GM19438 (cell line): Measurements from ENCODE around the gene INCA1.

ENCODE experiments used
- ATAC-seq: cut with Tn5 transposase; IDR thresholded peaks from one replicate; pipeline ENCODE4 v1.9.1; 2021; ENCODE audit warnings: low read depth; ENCODE audit not compliant: unreplicated experiment

INCA1 gene

DNA sequence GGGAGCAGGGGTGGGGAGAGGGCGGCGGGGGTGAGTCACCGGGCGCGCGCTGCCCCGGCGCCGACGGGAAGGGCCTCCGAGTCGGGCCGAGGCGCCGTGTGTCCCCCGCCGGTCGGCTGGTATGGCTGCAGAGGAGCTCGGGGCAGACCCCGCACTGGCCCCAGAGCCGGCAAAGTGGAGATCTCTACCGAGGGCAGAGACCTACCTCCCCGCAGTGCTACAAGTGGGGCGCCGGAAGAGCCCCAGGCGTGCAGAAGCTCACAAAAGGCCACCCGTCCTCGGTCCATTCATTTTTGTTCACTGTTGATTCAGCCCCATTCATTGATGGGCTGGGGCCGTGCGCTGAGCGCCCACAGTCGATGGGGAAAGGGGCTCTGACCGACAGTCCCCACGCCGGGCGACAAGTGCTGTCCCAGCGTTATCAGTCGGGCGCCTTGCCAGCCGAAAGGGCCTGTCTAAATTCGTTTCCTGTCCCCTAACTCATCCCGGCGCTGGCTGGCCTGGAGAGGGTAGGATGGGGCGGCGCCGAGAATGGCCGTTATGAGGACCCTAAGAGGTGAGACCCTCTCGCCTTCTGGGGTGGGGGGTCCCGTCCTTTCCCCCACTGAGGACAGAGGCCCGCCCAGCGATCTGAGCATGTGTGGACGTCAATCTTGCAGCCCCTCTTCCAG is 47.1 kb downstream of the INCA1 start:
- no peak for ATAC-seq

DNA sequence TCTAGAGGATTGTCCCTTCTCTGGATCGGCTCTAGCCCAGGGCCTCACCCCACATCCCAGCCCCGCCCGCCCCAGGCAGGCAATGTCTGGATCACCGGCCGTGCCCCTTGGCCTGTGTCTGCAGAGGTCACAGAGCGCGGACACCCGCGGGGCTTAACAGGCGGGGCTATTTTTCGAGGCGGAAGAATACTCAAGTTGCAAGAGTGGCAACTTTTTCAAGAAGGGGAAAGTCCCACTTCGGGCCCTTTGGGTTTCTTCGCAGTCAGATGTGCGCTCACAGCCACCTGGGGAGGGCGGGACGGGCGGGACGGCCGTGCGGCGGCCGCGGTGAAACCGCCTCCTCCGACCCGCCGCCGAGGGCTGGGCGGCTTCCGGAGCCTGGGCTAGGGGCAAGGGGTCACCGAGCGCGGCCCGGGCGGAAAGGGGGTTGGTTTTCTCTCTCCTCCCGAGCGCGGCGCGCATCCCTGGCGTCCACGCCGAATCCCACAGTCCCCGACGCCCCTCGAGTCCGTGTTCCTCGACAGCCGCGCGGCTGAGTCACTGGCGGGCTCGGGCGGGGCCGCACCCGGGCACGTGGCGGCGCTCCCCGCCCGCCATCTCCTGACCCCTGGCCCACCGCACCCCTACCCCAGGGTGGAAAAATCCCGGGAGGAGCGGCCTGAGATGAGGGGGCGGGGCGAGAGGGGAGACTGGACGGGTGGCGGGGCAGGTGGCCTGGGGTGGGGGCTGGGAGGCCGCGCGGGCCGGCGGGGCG is 47.8 kb downstream of the INCA1 start:
- ATAC-seq: peak; percentile 27

DNA sequence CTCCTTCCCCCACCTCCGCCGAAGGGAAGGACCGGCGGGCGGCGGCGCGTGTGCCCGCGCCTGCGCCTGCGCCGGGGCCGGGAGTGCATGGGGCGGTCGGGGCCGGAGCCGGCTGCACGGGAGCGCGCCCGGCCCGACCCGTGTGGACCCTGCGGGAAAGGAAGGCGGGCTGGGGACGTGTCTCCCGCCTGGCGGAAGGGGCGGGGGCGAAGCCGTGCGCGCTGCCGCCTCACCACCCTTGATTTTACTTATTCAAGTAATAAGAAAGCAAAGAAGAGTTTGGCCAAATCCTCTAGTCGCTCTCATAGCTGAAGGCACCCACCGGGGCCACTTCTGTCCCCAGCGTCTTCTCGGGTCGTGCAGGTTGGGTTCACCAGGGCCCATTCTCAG is 48.4 kb downstream of the INCA1 start:
- peak; percentile 35 for ATAC-seq

DNA sequence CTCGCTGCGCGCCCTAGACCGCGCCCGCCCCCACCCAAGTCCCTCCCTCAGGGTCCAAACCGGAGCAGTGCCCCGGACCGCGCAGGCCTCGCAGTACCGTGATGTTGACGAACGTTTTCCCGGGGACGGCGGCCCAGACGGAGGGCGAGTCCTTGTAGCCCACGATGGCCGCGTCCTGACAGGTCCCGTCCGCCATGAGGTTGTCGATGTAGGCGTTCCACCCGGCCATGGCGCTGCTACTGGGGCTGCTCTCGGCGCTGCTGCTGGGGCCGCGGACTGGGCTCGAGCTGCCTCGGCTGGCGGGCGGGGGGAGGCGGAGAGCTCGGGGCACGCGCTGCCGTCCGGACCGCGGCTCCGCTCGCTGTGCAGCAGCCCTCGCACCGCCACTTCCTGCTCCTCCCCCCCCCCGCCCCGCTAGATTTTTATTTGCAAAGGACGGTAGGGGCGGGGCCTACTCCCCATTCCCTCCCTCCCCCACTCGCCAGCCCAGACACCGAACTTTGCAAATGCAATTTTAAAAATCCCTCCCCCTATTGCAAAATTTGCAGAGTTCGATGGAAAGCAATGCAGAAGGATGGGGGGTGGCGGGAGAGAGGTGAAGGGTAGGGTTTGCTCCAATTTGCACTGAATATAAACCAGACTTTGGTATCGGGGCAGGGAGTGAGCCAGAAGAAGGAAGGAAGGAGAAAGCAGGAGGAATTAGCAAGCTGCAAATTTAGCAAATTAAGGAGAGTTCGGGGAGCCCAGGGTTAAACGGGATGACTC is 49.0 kb downstream of the INCA1 start, which contains the start of gene PFN1:
Gene PFN1 (minus strand): TSS at position 365 of the 765 bp plus-strand sequence. CDS start 136 bp downstream, at position 229.
- ATAC-seq: no peak

DNA sequence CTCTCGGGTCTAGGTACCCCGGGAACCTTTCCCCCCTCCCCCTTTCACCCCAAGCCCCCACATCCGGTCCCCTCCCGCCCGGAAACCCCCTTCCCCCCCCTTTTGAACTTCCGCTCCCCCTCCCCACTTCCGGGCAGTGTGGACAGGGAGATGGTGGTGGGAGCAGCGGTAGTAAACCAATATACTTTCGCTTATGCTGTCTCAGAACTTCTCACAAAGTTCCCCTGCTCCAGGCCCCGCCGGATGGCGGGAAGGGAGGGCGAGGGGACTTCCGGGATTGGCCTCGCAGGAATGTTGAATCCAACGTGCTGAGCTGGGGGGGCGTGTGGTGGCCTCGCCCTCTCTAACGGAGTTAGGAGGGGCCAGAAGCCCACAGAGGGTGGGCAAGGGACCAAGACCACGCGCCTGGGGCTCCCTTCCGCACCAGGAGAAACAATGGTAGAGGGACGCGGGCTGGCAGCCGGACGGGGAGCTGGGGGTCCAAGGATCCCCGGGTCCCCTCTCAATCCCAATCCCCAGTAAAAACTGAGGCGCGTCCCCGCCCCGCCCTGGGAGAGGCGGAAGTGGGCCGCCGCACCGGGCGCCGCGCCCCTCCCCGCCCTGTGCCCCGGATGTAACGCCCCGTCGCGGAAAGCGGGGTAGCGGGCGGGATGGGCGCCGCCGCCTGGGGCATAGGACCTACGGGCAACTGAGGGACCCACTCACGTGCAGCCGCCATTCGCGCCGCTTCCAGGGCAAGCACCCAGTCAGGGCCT is 49.7 kb downstream of the INCA1 start:
- ATAC-seq: no peak

DNA sequence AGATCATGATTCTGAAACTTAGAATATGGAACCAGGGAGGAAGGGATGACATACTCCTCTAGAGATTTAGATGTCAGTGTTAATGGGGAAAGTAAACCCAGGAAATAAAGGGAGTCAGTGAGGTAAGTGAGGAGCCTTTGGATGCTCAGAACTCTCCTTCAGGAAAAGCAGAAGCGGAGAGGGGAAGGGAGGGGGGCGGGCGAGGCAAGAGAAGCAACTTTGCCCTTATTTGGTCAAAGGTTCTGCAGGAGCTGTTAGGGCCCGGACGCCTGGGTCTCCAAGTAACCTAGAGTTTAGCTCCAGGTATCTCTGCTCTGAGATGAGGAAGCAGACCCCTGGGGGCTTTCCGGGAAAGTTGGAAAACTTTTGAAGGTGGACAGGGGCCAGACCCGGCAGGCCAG is 50.3 kb downstream of the INCA1 start:
- no peak for ATAC-seq

DNA sequence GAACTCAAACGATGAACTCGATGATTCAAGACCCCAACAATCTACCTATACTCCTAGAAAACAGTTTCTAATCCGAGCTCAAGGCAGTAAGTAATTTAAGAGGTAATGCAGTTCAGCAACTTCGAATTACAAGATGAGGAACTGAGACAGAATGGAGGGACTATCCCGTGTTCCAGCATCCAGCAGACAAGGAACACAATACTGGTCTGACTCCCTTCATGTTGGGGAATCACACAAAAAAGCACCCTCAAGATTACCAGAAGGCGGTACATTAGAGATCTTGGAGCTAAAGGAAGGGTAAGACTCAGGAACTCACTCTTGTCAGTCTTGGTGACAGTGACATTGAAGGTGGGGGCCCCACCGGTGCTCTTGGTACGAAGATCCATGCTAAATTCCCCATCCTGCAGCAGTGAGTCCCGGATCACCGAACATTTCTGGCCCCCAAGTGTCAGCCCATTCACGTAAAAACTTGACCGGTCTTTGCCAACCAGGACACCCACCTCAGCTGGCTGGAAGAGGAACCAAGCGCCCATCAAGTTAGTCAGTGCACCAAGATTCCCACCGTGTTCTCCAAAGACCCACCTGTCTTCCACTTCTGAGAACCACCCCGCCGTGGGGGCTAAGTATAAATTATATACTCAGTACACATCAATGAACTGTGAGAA is 50.9 kb downstream of the INCA1 start:
- ATAC-seq: no peak

DNA sequence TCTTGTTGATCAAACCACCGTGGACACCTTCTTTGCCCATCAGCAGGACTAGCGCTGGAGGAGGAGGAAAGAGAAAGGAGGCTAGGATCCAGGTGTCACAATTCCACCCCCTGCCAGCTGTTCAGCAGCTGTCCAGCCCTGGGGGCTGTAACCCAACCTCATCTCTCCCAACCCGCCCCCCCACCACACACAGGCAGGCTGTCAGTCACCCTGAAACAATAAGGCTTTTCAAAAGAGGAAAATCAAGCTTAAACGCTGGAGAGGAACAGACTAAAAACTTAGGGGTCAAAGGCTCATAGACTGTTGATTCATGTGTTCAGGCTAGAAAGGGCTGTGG is 51.4 kb downstream of the INCA1 start:
- ATAC-seq: no peak

DNA sequence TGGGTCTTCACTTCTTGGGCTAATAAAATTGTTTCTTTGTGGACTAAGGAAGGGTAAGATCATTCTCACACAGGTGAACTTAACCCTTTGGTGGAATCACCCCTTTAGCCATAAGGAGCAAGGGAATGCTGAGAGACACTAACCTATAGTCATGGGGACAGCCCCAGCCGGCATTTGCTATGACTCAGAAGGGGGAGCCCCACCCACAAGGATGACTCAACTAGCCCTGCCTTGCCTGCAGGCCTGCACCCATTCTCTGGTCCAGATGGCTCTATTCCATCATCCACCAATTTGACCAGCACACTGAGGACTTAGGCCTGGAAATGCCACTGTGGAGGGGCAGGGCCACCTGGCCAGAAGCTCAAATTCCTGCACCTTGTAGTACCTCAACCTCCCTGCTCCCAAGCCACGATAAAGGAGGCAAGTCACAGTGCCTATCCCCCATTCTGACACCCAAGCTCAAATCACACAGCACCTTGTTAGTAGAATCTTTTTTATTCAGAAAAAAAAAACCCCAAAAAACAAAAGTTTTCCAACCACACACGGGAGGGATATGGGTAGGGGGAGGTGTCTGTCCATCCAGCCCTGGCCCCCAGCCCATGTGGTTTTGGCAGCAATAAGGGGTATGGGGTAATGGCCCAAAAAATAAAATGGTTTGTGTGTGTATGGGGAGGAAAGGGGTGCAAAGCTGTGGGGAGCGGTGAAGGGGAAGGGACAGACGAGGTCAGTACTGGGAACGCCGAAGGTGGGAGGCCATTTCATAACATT is 52.0 kb downstream of the INCA1 start:
- ATAC-seq: no peak

DNA sequence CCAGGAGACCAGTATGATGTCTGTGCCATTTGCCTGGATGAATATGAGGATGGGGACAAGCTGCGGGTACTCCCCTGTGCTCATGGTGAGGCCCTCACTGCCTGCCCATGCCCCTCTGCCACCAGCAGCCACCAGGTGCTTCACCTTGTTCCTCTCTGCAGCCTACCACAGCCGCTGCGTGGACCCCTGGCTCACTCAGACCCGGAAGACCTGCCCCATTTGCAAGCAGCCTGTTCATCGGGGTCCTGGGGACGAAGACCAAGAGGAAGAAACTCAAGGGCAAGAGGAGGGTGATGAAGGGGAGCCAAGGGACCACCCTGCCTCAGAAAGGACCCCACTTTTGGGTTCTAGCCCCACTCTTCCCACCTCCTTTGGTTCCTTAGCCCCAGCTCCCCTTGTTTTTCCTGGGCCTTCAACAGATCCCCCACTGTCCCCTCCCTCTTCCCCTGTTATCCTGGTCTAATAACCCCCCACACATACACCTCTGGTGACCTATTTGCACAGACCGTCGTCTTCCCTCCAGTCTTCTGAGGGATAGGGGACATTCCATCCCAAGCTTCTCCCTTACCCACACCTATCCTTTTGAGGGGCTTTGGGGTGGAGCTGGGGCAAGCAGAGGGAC is 52.7 kb downstream of the INCA1 start:
- no peak for ATAC-seq

DNA sequence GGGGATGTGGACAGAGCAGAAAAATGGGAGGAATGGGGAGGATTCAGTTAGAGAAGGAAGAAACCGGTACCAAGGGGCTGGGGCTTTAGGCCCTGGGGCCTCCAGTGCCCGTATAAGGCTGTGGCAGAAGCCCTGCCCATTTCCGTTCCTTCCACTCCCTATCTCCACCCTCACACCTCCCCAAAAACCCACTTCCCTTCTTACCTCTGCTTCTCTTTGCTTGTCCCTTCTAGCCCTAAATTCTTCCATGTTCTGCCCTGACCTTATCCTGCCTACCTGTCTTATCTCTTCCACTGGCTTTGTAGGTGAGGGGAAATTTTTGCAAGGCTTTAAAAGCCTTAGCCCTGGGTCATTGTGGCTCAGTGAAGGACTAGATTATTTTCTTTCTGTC is 53.2 kb downstream of the INCA1 start:
- ATAC-seq: no peak

DNA sequence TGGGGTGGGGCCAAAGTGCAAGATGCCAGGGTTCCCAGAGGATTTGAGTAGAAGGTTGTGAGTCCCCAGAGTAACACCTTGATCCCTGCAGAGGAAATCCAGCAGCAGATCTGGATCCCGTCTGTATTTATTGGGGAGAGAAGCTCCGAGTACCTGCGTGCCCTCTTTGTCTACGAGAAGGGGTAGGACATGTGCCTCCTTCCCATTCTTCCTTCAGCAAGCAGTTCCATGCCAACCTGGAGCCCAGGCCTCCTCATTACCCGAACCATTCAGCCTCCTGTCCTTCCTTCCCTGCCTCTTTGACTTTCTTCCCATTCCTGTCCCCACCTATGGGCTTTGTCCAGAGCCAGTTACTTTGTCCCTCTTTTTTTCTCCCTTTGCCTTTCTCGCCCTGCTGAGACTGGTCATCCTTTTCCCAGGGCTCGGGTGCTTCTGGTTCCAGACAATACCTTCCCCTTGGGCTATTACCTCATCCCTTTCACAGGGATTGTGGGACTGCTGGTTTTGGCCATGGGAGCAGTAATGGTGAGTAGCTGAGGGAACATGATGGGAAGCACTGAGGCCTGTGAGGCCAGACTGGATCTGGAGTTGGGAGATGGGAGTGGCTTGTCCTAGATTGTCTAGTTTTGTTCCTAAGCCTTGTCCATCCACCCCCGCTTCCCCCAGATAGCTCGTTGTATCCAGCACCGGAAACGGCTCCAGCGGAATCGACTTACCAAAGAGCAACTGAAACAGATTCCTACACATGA is 54.4 kb downstream of the INCA1 start:
- ATAC-seq: no peak

DNA sequence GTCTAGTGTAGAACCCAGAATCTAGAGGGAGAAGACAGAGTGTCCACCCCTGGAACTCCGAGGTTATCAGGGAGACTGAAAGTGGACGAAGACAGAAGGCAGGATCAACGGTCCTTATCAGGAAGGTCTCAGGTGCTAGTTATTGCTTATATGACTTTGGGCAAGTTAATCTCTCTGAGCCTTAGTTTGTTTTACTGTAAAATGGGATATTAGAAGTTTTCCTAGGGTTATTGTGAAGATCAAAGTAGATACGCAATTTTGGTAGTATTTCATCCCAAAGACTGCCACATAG is 56.1 kb downstream of the INCA1 start:
- ATAC-seq: no peak

DNA sequence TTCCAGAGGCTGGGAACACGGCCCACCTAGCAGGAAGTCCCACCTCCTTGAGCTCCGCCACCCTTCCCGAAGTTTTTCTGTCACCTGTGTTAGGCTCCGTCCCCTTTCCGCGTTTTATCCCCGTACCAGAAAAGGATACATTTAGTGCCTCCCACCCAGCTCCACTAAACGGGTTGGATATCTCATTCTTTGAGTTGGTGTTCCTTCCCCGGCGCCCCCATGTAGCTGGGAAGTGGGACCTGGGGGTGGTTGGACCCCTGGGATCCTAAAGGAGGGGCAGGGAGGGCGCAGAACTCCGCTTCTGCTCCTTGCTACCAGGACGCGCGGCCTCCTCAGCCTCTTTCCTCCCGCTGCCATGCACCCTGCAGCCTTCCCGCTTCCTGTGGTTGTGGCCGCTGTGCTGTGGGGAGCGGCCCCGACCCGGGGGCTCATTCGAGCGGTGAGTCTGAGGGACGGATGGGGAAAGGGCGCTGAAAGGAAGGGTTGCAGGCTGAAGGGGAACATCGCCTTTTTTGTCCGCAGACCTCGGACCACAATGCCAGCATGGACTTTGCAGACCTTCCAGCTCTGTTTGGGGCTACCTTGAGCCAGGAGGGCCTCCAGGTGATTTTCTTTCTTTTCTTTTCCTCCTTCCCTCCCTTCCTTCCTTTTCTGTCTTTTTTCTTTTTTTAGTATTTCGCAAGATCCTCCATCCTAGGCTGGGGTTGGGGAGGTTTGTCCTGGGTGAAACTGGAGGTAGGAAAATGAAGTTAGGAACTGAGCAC is 56.6 kb downstream of the INCA1 start:
- no peak for ATAC-seq

DNA sequence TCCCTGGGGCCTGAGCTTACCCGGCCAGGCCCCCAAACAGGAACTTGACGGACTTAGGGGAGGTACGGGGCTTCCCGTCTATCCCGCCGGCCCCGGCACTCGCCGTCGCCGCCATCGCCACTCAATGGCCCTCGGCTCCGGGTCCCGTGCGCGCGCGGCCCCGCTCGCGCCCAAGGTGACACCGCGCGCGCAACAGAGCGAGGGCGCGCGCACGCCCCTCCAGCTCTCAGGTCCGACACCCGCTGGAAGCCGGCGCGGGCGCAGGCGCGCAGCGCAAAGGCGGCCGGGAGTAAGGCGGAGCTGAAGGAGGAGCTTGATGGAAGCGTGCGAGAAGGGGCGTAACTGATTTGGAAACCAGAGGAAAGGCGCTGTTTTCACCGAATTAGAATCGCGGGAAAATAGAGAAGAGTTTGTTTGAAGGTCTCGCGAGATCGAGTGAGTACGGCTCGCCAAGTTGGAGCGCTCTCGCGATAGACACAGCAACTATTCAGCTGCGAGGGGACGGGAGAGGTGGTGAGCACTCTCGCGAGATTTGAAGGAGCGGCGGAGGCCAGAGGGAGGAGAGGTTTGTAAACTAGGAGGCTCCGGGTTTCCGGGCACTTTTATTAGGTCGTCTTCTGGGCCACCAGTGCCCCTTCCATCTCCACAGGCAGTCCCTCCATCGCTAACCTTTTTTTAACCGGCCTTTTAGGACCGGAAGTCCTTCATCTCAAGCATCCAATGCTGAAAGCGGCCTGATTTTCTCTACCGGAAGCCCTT is 57.3 kb downstream of the INCA1 start, which contains the start of the genes RNF167 and SLC25A11:
Gene RNF167 (plus strand): TSS at position 473 of the 759 bp plus-strand sequence. CDS start 642 bp downstream, outside the sequence.
Gene SLC25A11 (minus strand): TSS at position 251 of the 759 bp plus-strand sequence. CDS start 136 bp downstream, at position 115.
- peak; percentile 67 for ATAC-seq

DNA sequence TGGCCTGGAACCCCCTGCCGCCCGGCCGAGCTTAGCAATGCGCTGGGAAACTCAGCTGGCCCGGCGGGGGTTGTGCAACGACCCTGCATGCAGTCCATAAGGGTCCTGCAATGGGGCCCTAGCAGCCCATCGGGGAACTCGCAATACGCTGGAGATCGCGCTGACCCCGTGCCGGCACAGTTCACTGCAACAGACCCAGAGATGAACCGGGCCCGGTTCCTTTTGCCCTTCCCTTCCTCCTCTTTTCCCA is 57.9 kb downstream of the INCA1 start:
- no peak for ATAC-seq
